Panc1 (cell line): ENCODE results near the gene TRIOBP. TPM values are rescaled to one million over a fixed set of nuclear protein-coding genes. Genes with fewer than 3 reads are reported as not detected.

ENCODE experiments used
- ATAC-seq: fragments of 200-7000 bp; cut with Tn5 transposase; 2 replicates; pipeline ENCODE4 v1.9.1; 2020; ENCODE audit warnings: mild to moderate bottlenecking, moderate library complexity
- BruUV-seq: library from RNA; stranded (reverse); fragments of 400-500 nt; replicated peaks from 2 replicates; lab custom pipeline; 2021; lab: Mats Ljungman, UMichigan
- CTCF ChIA-PET: fragments of 300-600 bp; sonication (Branson Sonifier 250); formaldehyde crosslinking; loops from one replicate; lab custom pipeline; 2022; ENCODE audit warnings: antibody characterized with exemption; lab: Charles Lee
- POLR2A ChIA-PET: fragments of 300-600 bp; sonication (Branson Sonifier 250); formaldehyde crosslinking; loops from one replicate; lab custom pipeline; 2022; ENCODE audit warnings: antibody characterized with exemption; lab: Charles Lee
- DNase-seq: peaks from one replicate; pipeline ENCODE4 v3.0.0-alpha.2; 2010; ENCODE audit warnings: low read depth, low spot score
- H3K27ac ChIP-seq: 2 replicates; pipeline ENCODE4 v1.5.1; 2011; ENCODE audit warnings: mild to moderate bottlenecking, low read length, inconsistent platforms
- H3K27me3 ChIP-seq: fragments of 200-500 bp; sonication (Bioruptor generic); 2 replicates; pipeline ENCODE4 v1.6.0; 2014; ENCODE audit warnings: low read length, inconsistent platforms; ENCODE audit not compliant: control insufficient read depth, insufficient read depth
- H3K36me3 ChIP-seq: fragments of 200-500 bp; sonication (Bioruptor generic); 2 replicates; pipeline ENCODE4 v1.5.1; 2014; ENCODE audit warnings: inconsistent platforms, mild to moderate bottlenecking, low read length, moderate library complexity; ENCODE audit not compliant: control insufficient read depth, insufficient read depth
- H3K4me1 ChIP-seq: 2 replicates; pipeline ENCODE4 v1.5.1; 2011; ENCODE audit warnings: inconsistent platforms, mild to moderate bottlenecking, low read length, moderate library complexity; ENCODE audit not compliant: control insufficient read depth, insufficient read depth
- H3K4me3 ChIP-seq, 2 experiments: 2 replicates each; pipeline ENCODE4 v1.5.1; 2011 to 2012; ENCODE audit warnings: low read depth in 2 of 2, low read length in 2 of 2, mild to moderate bottlenecking in 2 of 2, inconsistent platforms in 1 of 2, moderate library complexity in 1 of 2
- H3K9me3 ChIP-seq: fragments of 200-500 bp; sonication (Bioruptor generic); 2 replicates; pipeline ENCODE4 v1.5.1; 2014; ENCODE audit warnings: low read depth, mild to moderate bottlenecking, inconsistent platforms, low read length, moderate library complexity; ENCODE audit not compliant: control insufficient read depth, insufficient read depth
- POLR2AphosphoS5 ChIP-seq: IDR thresholded peaks from 2 replicates; pipeline ENCODE4 v1.6.1; 2012; ENCODE audit warnings: mild to moderate bottlenecking, low read depth, low read length, moderate library complexity
- SIN3A ChIP-seq: IDR thresholded peaks from 2 replicates; pipeline ENCODE4 v1.6.1; 2012; ENCODE audit warnings: low read depth, mild to moderate bottlenecking, low read length, moderate library complexity, borderline replicate concordance; ENCODE audit not compliant: insufficient read depth
- TCF7L2 ChIP-seq: IDR thresholded peaks from 2 replicates; pipeline ENCODE4 v1.6.1; 2011; ENCODE audit warnings: mild to moderate bottlenecking, low read depth, low read length, inconsistent platforms
- in situ Hi-C: cut with HindIII; loops from 2 replicates; pipeline ENCODE4 v1.10.0; 2016; ENCODE audit warnings: low sequenced_read_pairs, low pct_unique_long_range_greater_than_20kb
- intact Hi-C: fragments of 100-400 bp; cut with micrococcal nuclease; formaldehyde crosslinking; loops from one replicate; pipeline ENCODE4 v1.10.0; 2022; ENCODE audit not compliant: unreplicated experiment
- total RNA-seq: library from RNA; stranded (reverse); gene quantifications from one replicate; pipeline ENCODE4 v1.2.1, GENCODE V29; 2021; ENCODE audit not compliant: unreplicated experiment
- TF ChIP-seq, protein P1 (sequence below), 2 experiments: IDR thresholded peaks; 2 replicates each; pipeline ENCODE4 v1.6.1; 2011 to 2012; ENCODE audit warnings: low read depth in 2 of 2, control low read depth in 1 of 2, low read length in 1 of 2, mild to moderate bottlenecking in 1 of 2, moderate library complexity in 1 of 2; ENCODE audit not compliant: insufficient read depth in 1 of 2
- TF ChIP-seq, protein P2 (sequence below): fragments of 450-650 bp; IDR thresholded peaks from 2 replicates; pipeline ENCODE4 v1.5.1; 2017; ENCODE audit warnings: mild to moderate bottlenecking

The TRIOBP gene
- total RNA-seq, 1 experiment from 2014 or later = 50.5 TPM

DNA sequence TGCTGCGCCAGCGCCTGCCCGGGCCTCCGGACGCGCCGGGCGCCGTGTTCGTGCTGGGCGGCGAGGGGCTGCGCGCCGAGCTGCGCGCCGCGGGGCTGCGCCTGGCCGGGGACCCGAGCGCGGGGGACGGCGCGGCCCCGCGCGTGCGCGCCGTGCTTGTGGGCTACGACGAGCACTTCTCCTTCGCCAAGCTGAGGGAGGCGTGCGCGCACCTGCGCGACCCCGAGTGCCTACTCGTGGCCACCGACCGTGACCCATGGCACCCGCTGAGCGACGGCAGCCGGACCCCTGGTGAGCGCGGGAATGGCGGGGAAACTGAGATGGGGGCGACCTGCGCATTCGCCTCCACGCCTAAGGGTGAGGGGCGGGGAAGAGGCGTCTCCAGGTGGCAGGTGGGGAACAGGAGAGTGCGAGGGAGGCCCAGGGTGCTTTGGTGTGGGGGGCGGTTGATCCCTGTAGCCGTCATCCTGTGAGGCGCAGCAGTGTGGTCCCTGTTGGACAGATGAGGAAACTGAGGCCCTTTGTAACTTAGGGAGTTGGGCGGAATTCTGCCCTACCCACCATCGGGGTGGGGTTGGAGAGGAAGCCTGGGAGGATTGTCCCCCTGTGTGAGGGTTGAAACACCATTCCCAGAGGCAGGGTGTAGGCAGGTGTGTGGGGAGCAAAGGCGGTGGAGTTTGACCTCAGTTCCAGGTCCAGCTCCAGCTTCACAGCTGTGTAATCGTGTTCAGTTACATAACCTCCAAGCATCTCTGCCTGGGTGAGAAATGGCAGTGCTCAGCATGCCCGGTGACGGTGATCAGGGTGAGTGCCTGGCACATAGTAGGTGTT is 37.6 kb upstream of the TRIOBP start:
- no peaks in the 10 kb centered on the region for H3K36me3 ChIP-seq
- POLR2A ChIA-PET = no interaction called here
- peak overlapping the region; percentile 69 to 74 for H3K4me3 ChIP-seq
- H3K4me1 ChIP-seq = peaks cover 17% of the 10 kb centered on the region
- H3K27me3 ChIP-seq = no peaks in the 10 kb centered on the region
- peak; percentile 2; the same call in 1 of the 2 replicates for ATAC-seq
- CTCF ChIA-PET = no interaction called here
- in situ Hi-C loops = no loop called here
- DNase-seq = no peak
- TF ChIP-seq SIN3A = no peak
- BruUV-seq = no TSS peak
- intact Hi-C loops = no loop called here
- no peaks in the 10 kb centered on the region for H3K9me3 ChIP-seq
- peak overlapping the region; percentile 80 for H3K27ac ChIP-seq

DNA sequence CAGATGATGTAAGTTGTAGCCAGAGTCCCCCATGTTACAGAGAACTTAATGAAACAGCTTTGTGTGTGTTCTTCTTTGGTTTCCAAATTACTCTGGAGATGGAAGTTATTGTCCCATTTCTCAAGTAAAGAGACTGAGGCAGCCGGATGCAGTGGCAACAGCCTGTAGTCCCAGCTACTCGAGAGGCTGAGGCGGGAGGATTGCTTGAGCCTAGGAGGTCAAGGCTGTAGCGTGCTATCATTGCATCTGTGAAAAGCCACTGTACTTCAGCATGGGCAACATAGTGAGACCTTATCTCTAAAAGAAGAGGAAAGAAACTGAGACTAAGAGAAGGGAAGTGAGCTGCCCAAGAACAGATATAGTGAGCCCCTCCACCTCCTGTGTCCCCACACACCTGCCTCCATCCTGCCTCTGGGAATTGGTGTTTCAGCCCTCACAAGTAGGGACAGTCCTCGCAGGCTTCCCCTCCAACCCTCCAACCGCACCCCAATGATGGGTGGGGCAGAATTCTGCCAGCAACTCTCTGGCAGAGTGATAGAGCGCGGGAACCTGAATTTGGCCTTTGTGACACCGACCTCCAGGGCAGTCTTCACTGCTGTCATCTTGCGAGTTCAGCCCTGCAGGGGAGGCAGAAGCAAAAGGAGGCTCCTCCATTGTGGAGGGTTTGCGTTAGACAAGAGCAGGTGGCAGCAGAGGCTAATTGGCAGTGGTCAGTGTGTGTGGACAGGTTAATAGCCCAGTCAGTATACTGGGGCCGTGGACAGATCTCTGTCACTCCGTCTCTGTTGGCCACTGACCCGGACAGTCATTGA is 36.7 kb upstream of the TRIOBP start:
- H3K4me3 ChIP-seq = peak overlapping the region; percentile 69 to 74
- CTCF ChIA-PET = interaction anchor here (2.1 kb wide), 1 partner anchor 21 kb away, joined by 11 read pairs; no protein-coding TSS in a partner anchor
- peaks cover 17% of the 10 kb centered on the region for H3K4me1 ChIP-seq
- intact Hi-C loops = no loop called here
- no peaks in the 10 kb centered on the region for H3K9me3 ChIP-seq
- no peaks in the 10 kb centered on the region for H3K27me3 ChIP-seq
- DNase-seq (no peak), ATAC-seq (no peak)
- H3K27ac ChIP-seq = peak overlapping the region; percentile 80
- POLR2A ChIA-PET = interaction anchor here (1.4 kb wide), 1 partner anchor 15 kb away, joined by 4 read pairs; the partner anchor contains the start of gene LGALS1
- BruUV-seq = TSS peak; percentile 90
- no peak for TF ChIP-seq TCF7L2
- TF ChIP-seq, protein P1, sequence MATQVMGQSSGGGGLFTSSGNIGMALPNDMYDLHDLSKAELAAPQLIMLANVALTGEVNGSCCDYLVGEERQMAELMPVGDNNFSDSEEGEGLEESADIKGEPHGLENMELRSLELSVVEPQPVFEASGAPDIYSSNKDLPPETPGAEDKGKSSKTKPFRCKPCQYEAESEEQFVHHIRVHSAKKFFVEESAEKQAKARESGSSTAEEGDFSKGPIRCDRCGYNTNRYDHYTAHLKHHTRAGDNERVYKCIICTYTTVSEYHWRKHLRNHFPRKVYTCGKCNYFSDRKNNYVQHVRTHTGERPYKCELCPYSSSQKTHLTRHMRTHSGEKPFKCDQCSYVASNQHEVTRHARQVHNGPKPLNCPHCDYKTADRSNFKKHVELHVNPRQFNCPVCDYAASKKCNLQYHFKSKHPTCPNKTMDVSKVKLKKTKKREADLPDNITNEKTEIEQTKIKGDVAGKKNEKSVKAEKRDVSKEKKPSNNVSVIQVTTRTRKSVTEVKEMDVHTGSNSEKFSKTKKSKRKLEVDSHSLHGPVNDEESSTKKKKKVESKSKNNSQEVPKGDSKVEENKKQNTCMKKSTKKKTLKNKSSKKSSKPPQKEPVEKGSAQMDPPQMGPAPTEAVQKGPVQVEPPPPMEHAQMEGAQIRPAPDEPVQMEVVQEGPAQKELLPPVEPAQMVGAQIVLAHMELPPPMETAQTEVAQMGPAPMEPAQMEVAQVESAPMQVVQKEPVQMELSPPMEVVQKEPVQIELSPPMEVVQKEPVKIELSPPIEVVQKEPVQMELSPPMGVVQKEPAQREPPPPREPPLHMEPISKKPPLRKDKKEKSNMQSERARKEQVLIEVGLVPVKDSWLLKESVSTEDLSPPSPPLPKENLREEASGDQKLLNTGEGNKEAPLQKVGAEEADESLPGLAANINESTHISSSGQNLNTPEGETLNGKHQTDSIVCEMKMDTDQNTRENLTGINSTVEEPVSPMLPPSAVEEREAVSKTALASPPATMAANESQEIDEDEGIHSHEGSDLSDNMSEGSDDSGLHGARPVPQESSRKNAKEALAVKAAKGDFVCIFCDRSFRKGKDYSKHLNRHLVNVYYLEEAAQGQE (IDR thresholded peaks at IDR 0.05; ENCODE audit: insufficient read depth in 1 of 2, low read depth in 2 of 2, low read length in 1 of 2) = no peak
- TF ChIP-seq, protein P2, sequence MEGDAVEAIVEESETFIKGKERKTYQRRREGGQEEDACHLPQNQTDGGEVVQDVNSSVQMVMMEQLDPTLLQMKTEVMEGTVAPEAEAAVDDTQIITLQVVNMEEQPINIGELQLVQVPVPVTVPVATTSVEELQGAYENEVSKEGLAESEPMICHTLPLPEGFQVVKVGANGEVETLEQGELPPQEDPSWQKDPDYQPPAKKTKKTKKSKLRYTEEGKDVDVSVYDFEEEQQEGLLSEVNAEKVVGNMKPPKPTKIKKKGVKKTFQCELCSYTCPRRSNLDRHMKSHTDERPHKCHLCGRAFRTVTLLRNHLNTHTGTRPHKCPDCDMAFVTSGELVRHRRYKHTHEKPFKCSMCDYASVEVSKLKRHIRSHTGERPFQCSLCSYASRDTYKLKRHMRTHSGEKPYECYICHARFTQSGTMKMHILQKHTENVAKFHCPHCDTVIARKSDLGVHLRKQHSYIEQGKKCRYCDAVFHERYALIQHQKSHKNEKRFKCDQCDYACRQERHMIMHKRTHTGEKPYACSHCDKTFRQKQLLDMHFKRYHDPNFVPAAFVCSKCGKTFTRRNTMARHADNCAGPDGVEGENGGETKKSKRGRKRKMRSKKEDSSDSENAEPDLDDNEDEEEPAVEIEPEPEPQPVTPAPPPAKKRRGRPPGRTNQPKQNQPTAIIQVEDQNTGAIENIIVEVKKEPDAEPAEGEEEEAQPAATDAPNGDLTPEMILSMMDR = no peak
- no peak for TF ChIP-seq POLR2AphosphoS5
- no peak for TF ChIP-seq SIN3A
- in situ Hi-C loops = no loop called here
- no peaks in the 10 kb centered on the region for H3K36me3 ChIP-seq
